Measurements from ENCODE around the gene ANOS1. TPM values are rescaled to one million over a fixed set of nuclear protein-coding genes. Genes with fewer than 3 reads are reported as not detected.
"Not testable (repeated sequence)": the region's sequence is repeated elsewhere in the genome, so short reads cannot be mapped to it uniquely, and the experiment has no call there.

Gene ANOS1
- total and polyA plus RNA-seq, 2 of the 8 experiments (the other 6 are each of a cell fraction or from before 2014, with no cell fraction given): 34.4 to 59.0 TPM

DNA sequence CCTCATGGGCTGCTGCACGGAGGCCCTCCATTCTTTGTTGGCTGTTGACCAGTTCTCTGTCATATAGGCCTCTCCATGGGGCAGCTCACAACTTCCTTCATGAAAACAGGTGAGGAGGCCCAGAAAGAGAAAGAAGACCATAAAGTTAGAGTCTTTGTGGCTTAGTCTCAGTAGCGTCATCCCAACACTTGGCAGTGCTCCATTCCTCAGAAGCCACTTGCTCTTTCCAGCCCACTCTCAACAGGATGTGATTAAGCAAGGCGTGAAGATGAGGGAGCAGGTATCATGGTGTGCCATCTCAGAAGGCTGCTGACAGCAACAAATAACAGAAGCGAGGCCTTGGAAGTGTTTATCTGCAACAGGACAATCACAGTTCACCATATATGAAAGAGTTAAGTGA lies 236.9 kb downstream of the ANOS1 start:
- H2AK5ac ChIP-seq (ENCODE audit: low read depth, low read length); H3K79me2 ChIP-seq (ENCODE audit: control insufficient read depth in 1 of 2, insufficient read depth in 2 of 2, low read length in 2 of 2); H4K20me1 ChIP-seq (replicated peaks in 1 of 2; ENCODE audit: control insufficient read depth in 1 of 2, insufficient read depth in 2 of 2, low read length in 2 of 2); H2BK120ac ChIP-seq (replicated peaks; ENCODE audit: low read depth, low read length); POLR2A ChIA-PET (ENCODE audit: partially characterized antibody); H4K8ac ChIP-seq (ENCODE audit: extremely low read depth, insufficient read depth, low read length); H2BK12ac ChIP-seq (ENCODE audit: low read depth, low read length); H3K79me1 ChIP-seq (ENCODE audit: low read depth, low read length); H3K4ac ChIP-seq (replicated peaks; ENCODE audit: insufficient read length, low read depth, low read length); H3K27ac ChIP-seq (ENCODE audit: low read depth, low read length); H3K23ac ChIP-seq (ENCODE audit: insufficient read length); H3K18ac ChIP-seq (ENCODE audit: extremely low read depth, low read length); H3K4me3 ChIP-seq (ENCODE audit: extremely low read depth in 1 of 4, insufficient read depth in 2 of 4, low read depth in 3 of 4, low read length in 4 of 4); H3K9ac ChIP-seq (replicated peaks in 1 of 4; ENCODE audit: extremely low read depth in 1 of 4, low read depth in 3 of 4, low read length in 3 of 4); H2BK15ac ChIP-seq (ENCODE audit: low read length); H3K56ac ChIP-seq (replicated peaks; ENCODE audit: insufficient read length, low read depth, low read length); H3K14ac ChIP-seq (ENCODE audit: insufficient read length); H2AFZ ChIP-seq (ENCODE audit: low read length); H3K4me1 ChIP-seq (replicated peaks in 1 of 4; ENCODE audit: control insufficient read depth in 3 of 4, insufficient read depth in 4 of 4, low read length in 3 of 4); H3K36me3 ChIP-seq (ENCODE audit: control insufficient read depth in 2 of 4, insufficient read depth in 4 of 4, low read length in 3 of 4); CTCF ChIA-PET (ENCODE audit: partially characterized antibody); H3K27me3 ChIP-seq (replicated peaks in 1 of 4; ENCODE audit: control insufficient read depth in 3 of 4, extremely low read depth in 1 of 4, insufficient read depth in 3 of 4, low read length in 3 of 4); H4K91ac ChIP-seq (replicated peaks; ENCODE audit: insufficient read length, low read length); H4K5ac ChIP-seq (ENCODE audit: insufficient read length, low read depth, low read length); DNase-seq (ENCODE audit: low read depth in 1 of 2, low spot score in 2 of 2); H3K4me2 ChIP-seq (ENCODE audit: insufficient read depth in 1 of 2, low read depth in 2 of 2, low read length in 2 of 2); H2BK20ac ChIP-seq (ENCODE audit: low read length); H3K23me2 ChIP-seq (ENCODE audit: low read depth, low read length); H3K9me3 ChIP-seq (ENCODE audit: insufficient read depth in 2 of 2, low read depth in 1 of 2, low read length in 1 of 2); H2BK5ac ChIP-seq (ENCODE audit: low read depth, low read length): not testable (repeated sequence)
- 94% methylated on average over 4 of the region's 4 CpGs; no CpG with 5 or more reads in 1 of the 2 experiments for WGBS, 2 experiments (ENCODE audit: extremely low coverage in 1 of 2, insufficient coverage in 1 of 2, insufficient read length in 1 of 2, insufficient replicate concordance in 2 of 2, low coverage in 1 of 2, low lambda C conversion rate in 2 of 2, missing lambda C conversion rate in 1 of 2)
- FAIRE-seq: peak; percentile 74
